GM18498 (cell line): ENCODE results near the gene CAMSAP1.

ENCODE experiments used
- ATAC-seq: cut with Tn5 transposase; IDR thresholded peaks from one replicate; pipeline ENCODE4 v1.9.1; 2021; ENCODE audit warnings: mild to moderate bottlenecking, moderate library complexity; ENCODE audit not compliant: unreplicated experiment

CAMSAP1 gene

DNA sequence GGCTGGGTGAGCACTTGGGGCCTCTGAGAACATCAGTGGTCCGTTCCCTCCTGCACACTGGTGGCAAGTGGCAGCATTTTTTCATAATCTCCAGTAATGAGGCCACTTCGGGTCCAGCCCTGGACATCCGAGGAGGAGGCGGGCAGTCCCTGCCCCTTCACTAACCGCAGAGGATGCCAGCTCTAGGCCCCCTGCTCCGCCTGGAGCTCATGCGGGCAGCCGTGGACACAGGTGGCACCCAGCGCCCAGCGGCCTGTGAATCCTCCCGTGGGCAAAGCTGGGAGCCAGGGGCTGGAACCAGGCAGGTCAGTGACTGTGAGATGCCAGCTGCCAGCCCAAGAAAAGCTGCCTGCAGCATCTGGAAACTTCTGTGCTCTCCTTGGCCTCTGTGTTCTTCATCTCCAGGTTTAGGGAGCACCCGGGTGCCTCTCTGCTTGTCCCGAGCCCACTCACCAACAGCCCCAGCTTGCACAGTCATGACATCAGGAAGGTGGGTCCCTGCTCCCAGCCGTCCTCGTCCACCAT lies 112.9 kb downstream of the CAMSAP1 start:
- ATAC-seq: no peak

- no peak for ATAC-seq
These were observed 113.3 kb downstream of the CAMSAP1 start for GRCh38 chr9:135794057-135794335.

DNA sequence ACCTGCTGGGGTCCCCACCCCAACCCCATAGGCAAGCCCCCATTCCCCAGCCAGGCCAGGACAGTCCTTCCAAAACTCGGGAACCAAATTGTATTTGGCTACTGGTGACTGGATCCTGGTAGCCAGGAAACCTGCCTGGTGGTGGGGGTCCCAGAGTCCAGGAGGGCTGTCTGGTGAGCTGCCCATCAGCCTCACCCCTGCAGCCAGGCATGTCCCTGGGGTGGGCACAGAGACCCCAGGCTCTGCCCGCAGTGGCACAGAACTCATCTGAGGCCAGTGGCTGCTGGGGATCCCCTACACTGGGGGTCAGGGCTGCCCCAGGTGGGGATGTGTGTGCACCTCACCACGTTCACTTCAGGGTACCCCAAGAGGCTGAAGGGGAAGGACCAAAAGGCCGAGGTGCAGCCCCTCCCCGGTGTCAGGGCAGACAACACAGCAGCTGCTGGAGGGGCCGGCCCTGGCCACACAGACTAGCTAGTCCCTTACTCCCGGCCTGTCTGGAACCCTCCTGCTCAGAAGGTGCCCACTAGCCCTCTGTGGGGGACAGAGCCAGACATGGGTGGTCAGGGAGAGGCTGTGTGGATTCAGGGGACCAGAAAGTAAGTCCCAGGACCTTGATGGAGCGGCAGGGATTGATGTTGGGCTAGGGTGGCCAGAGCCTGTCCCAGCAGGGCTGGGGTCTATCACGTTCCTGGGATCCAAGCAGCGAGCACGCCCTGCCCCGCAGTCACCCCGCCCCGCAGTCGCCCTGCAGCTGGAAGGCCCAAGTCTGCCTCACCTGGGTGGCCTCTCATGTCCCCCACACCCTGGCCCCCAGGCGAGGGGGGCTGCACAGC lies 113.9 kb downstream of the CAMSAP1 start:
- no peak for ATAC-seq

DNA sequence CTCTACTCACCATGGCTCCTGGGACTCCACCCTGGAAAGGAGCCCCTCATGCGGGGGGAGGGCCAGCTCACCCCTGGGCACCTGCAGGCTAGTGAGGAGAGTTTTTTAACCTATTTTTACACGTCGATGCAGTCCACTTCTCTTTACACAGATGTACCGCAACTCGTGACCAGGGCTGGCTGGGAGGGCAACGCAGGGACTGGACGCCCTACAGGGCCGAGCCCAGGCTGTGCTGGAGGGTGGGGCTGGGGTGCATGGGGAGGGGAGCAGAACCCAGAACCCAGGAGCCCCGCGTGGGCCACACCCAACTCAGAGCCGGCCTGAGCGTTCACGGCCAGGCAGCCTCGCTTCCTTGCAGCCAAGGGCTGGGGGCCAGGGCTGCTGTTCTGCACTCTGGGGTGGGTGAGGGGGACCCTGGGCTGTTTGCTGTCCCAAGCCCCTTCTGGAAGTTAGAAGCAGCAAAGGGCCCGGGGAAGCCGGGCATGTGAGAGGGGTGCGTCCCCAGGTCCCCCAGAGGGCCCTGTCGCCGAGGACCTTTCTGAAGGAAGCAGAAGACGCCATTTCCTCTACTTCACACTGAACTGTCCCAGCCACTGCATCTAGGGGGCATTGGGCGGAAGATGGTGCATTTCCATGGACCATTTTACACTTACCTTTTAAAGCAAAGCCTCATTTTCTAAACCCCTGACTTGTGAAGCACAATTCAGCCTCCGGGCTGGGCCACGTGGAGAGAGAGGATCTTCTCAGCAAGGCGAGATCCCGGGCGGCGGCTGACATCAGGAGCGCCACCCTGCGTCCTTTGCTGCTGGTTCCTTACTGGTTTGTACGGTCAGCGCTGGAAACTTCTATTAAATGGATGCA lies 114.8 kb downstream of the CAMSAP1 start:
- ATAC-seq: no peak

DNA sequence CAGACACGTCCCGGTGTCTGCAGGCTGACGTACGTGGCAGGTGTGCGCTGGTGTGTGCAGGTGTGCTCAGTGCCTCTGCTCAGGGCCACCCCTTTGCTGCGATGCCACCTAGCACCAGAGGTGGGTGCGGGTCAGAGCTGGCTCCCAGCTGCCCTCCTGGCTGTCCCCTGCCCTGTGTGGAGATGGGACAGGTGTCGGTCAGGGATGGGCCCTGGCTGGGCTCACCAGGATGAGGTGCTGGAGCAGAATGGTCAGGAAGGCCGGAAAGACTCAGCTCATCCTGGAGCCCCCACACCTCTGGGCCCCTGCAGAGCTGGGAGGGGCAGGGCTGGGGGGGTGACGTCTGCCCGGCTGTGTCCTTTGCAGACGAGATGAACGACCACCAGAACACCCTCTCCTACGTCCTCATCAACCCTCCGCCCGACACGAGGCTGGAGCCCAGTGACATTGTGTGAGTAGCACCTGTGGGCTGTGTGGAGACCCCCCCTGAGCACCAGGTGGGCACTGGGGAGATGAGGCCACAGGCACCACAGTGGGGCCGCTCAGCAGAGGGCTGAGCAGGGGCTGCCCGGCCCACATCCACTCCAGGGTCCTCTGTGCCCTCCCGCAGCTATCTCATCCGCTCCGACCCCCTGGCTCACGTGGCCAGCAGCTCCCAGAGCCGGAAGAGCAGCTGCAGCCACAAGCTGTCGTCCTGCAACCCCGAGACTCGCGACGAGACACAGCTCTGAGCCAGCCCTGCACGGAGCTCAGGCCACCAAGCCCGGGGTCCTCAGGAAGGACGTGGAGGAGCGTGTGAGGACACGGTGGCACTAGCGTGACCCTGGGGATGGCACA lies 115.7 kb downstream of the CAMSAP1 start:
- ATAC-seq: no peak

DNA sequence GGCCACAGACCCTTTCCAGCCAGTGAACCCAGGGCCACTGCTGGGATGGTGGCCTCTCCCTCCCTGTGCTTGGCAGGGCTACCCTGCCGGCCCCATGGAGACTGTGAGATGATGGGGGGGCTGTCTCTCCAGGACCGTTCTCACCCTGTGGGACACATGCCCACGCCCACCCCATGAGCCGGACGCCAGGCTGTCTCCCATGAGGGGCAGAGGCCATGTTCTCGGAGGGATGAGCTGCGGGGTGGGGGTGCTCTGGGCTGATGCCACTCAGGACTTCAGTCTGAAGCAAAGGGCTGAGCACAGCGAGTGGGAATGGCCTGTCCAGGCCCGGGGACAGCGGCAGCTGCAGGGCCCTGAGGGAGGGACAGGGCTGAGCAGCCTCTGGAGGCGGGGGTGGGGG lies 116.5 kb downstream of the CAMSAP1 start:
- no peak for ATAC-seq

GRCh38 chr9:135790356-135790755 lies 117.0 kb downstream of the CAMSAP1 start:
- no peak for ATAC-seq

DNA sequence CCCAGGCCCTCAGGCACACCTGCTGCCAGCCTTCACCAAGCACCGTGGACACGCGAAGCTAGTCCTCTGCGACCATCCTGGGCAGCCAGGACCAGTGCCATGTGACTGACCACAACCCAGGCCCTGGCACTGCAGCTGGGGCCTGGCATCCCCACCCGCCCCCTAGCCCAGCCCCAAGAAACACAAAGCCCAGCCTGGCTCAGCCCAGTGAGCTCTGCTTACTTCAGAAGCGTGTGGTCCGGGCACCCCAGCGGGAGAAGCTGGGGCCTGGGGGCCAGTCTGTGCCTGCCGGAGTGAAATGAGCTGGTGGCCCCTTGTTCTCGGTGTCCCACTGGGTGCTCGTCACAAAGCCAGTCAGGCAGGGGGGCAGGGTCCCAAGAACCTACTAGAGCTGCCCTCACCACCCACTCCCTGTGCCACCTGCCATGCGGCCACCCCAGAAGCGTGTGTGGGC lies 117.5 kb downstream of the CAMSAP1 start:
- no peak for ATAC-seq

DNA sequence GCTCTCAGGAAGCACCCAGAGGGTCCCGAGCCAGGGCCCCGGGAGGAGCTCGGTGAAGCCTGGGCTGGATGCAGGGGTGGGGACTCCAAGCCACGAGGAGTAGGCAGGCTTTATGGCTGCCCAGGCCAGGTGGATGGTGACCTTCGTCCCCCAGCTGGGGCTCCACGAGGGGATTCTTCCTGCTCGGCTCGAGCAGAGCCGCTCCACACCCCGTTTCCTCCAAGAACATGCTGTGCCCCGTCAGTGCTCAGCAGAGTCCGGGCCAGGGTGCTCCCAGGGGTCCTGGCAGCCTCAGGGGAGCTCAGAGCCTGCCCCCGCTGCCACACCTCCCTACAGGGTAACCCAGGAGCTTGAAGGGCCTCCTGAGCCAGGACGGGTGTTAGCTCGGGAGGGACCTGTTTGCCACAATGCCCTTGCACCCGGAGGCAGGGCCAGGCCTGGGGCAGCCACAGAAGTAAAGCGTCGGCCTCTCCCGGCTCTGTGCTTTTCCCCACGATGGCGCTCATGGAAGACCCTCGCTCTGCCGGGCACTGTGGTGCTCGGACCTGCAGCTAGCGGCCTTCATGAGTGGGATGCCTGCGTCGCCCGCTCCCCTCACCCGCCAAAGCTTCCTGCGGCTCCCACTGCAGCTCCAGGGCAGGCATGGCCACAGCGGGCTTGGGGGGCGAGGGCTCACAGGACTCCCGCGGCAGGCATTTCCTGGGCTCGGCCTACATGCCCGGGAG lies 118.6 kb downstream of the CAMSAP1 start:
- ATAC-seq: no peak

DNA sequence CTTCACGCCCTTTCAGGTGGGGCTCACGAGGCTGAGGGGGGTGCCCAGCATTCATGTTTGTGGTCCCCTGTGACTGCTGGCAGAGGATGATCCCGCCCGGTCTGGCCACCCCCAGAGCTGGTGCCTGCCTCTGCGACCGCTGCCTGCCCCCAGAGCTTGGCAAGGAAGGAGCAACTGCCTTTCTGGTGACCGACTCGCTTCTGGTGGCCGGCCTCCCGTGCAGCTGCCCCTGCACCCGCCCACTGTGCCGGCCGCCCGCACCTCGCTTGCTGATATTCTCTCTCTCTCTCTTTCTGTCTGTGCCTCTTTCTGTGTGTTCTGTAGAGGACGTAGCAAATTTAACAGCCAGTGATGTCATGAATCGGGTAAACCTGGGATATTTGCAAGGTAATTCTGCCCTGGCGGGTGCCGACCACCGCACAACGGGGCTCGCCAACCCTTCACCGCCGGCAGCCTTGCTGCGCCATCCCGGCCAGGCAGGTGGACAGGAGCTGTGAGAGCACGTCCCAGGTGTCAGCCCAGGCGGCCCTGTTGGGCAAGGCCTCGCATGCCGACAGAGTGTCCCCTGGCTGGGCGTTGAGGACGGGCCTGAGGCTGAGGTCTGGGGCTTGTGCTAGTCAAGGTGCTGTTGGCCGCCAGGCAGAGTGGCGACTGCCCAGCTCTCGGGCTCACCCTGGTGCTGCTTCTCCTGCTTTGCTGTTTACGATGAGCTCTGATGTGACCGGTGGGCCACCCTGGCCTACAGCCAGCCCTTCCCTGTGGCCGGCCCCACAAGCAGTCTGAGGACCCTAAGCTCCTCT lies 119.4 kb downstream of the CAMSAP1 start:
- no peak for ATAC-seq

DNA sequence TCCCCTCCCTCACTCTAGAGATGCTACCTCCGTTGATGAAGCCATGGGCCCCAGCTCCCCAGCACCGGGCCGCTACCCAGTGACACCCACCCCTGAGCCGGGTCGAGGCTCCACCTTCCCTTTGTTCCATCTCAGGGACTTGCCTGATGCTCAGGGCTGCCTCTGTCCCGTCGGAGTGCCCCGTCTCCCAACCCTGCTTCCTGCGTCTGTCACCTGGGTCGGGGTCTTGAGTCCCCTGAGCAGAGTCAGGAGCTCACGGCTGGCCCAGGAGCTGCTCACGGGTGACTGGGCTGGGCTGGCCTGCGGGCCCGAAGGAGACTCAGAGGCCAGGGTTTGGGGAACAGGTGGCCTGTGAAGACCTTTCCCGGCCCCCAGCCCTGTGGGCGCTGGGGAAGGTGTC lies 120.0 kb downstream of the CAMSAP1 start:
- no peak for ATAC-seq

DNA sequence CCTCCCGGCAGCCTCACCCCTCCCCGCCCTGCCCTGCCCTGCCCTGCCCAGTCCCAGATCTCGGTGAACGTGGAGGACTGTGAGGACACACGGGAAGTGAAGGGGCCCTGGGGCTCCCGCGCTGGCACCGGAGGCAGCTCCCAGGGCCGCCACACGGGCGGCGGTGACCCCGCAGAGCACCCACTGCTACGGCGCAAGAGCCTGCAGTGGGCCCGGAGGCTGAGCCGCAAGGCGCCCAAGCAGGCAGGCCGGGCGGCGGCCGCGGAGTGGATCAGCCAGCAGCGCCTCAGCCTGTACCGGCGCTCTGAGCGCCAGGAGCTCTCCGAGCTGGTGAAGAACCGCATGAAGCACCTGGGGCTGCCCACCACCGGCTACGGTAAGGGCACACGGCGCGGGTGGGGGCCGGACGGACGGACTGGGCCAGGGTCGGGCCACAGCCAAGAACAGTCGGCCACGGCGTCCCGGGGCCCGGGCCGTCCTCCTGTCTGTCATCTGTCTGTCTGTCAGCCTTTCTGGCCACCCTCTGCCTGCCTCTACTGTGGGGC lies 121.1 kb downstream of the CAMSAP1 start:
- ATAC-seq: no peak

DNA sequence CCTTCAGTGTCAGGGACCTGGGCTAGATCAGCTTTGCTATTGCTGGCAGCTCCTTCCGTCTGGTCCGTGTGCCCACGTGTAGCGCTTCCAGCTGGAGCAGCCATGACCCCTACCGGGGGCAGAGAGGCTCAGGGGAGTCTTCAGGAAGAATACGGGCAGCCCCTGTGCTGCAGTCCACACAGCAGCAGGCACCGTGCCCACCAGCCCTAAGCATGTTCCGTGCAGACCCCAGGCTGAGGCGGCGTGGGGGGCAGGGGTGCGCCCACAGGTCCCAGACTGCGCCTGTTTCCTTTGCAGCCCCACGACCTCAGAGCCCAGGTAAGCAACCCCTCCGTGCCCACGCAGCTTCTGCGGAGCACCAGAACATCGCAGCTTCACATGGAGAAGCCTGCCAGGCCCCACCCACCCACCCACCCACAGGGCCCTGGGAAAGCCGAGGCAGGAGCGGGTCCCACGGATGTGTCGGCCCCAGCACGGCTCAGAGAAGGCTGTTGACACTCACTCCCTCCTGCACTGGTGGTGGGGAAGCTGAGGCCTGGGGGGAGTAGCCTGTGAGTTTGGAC lies 122.3 kb downstream of the CAMSAP1 start:
- no peak for ATAC-seq

DNA sequence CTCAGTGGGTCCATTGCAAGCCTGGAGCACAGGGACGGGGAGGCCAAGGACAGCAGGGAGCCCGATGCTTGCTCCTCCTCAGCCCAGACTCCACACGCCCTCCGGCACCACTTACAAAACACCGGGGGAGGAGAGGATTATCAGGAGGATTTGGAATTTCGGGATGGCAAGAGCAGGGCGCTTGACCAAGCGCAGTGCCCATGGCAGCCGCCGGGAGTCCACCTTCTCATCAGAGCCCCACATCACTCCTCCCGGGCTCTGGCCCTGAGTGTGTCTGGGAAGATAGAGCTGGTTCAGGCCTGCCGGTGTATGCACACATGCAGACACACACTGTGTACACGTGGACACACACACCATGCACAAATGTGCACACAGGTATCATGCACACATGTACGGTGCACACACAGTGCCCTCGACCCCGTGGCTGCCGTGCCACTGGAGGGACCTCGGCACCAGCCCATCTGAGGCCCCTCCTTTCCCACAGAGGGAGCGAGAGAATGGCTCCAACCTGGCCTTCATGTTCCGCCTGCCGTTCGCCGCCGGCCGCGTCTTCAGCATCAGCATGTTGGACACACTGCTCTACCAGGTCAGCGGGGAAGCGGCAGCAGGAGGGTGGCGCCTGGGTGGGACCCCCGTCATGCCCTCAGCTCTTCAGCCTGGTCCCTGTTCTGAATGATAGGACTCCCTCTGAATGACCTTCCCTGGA lies 123.7 kb downstream of the CAMSAP1 start:
- no peak for ATAC-seq

DNA sequence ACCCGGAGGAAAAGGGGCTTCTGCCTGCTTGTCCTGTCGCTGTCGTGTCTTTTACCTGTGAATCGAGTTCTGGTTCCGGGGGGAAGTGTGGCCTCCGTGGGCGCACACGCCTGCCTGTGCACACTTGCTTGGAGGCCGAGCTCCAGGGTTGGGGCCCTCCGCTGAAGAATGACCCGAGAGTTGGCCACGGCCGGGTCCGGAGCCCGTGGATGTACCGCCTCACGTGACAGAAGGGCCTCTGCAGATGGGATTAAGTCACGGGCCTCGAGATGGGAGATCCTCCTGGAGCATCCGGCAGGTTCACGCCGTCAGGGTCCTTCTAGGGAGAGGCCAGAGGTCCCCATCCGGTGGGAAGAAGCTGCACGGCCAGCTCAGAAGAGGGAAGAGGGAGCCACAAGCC lies 124.4 kb downstream of the CAMSAP1 start:
- ATAC-seq: no peak

DNA sequence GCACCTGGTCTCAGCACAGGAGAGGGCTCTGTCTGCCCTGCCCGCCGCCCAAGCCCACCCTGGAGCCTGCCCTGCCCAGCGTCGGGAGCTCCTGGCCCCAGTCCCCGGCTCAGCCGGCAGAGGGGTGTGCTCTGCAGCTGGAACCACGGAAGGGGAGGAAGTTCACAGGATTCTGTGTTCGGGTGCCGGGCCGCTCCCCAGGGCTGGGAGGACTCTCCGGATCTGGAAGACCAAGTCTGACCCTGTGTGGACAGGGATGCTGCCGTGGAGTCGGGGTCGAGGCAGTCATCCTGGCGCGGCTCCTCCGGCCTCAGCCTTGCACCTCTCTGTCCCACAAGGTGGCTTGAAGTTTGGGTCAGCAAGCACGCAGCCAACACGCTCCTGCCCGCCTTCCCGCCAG lies 126.7 kb downstream of the CAMSAP1 start:
- no peak for ATAC-seq

DNA sequence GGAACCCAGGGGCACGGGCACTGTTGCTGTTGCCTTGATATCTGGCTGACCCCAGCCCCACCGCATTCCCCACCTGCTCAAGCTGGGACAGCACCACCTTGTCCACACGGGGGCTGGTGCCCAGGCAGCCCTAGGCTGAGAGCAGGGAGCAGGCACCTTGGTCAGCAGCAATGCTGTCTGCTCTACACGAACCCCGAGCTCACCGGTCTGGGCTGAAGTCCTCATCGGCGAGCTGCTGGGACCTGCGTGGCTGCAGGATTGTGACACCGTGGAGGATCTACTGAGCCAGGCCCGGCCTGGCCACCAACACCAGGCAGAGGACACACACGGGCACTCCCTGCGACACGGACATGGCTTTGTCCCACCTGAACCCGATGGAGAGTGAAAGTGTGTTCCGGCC lies 127.3 kb downstream of the CAMSAP1 start:
- no peak for ATAC-seq

- ATAC-seq: no peak
These were observed 127.8 kb downstream of the CAMSAP1 start for GRCh38 chr9:135779571-135779970.
